ENCODE results near the gene KCNMA1.

DNA sequence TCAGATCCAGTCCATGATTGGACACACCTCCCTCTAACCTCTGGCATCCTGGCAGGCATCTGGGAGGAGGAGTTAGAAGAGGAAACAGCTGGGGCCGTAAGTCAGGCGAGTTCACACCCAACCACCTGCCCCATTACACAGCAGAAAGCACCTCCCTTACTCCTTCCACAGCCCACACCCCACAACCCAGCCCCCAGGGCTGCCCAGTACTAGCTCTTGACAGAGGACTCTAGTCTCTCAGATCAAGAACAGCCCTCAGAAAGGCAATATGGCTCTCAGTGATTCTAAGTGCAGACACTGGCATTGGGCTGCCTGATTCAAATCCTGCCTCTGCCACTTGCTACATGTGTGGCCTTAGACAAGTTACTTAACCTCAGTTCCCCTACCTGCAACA, 34.1 kb downstream of the KCNMA1 start:
- no peak for TF ChIP-seq POLR2A (IDR thresholded peaks at IDR 0.05; ENCODE audit: borderline replicate concordance, extremely low read depth, insufficient read depth, insufficient read length)
- TF ChIP-seq, protein P1, sequence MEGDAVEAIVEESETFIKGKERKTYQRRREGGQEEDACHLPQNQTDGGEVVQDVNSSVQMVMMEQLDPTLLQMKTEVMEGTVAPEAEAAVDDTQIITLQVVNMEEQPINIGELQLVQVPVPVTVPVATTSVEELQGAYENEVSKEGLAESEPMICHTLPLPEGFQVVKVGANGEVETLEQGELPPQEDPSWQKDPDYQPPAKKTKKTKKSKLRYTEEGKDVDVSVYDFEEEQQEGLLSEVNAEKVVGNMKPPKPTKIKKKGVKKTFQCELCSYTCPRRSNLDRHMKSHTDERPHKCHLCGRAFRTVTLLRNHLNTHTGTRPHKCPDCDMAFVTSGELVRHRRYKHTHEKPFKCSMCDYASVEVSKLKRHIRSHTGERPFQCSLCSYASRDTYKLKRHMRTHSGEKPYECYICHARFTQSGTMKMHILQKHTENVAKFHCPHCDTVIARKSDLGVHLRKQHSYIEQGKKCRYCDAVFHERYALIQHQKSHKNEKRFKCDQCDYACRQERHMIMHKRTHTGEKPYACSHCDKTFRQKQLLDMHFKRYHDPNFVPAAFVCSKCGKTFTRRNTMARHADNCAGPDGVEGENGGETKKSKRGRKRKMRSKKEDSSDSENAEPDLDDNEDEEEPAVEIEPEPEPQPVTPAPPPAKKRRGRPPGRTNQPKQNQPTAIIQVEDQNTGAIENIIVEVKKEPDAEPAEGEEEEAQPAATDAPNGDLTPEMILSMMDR (IDR thresholded peaks at IDR 0.05 in 2 of 3, conservative IDR thresholded peaks at IDR 0.05 in 1 of 3; ENCODE audit: borderline replicate concordance in 1 of 3, insufficient read depth in 1 of 3, low read depth in 2 of 3, low read length in 2 of 3) = no peak
- TF ChIP-seq TCF7L2 (IDR thresholded peaks at IDR 0.05; ENCODE audit: borderline replicate concordance, extremely low read depth, insufficient read depth, insufficient read length) = no peak
- TF ChIP-seq ZNF274 (IDR thresholded peaks at IDR 0.05; ENCODE audit: low read depth, low read length) = no peak
- TF ChIP-seq, protein P2, sequence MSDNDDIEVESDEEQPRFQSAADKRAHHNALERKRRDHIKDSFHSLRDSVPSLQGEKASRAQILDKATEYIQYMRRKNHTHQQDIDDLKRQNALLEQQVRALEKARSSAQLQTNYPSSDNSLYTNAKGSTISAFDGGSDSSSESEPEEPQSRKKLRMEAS (IDR thresholded peaks at IDR 0.05) = 0 out of 2 replicates have a peak, but pooled peaks have one; percentile 29
- TF ChIP-seq SP1 (IDR thresholded peaks at IDR 0.05; ENCODE audit: low read depth) = no peak
- no peak for TF ChIP-seq CEBPB (IDR thresholded peaks at IDR 0.05; ENCODE audit: low read depth)
- TF ChIP-seq ELF1 (IDR thresholded peaks at IDR 0.05; ENCODE audit: borderline replicate concordance, low read depth) = no peak

Data from HCT116 (cell line).